Gastroesophageal sphincter (tissue), 3 donors: ENCODE results near the gene CDKAL1.

Experiments used
- POLR2A ChIP-seq, 2 donors: fragments of 450-650 bp; IDR thresholded peaks; one replicate each; pipeline ENCODE4 v1.6.1; 2017; ENCODE audit warnings: antibody characterized with exemption in 2 of 2, mild to moderate bottlenecking in 2 of 2, moderate library complexity in 1 of 2
- TF ChIP-seq, protein P1 (sequence below), 4 experiments: fragments of 200-600 bp in 2 of 4; fragments of 450-650 bp in 2 of 4; sonication (generic) in 1 of 4; IDR thresholded peaks; one replicate each; pipeline ENCODE4 v1.5.1; 2017 to 2019; ENCODE audit warnings: antibody characterized with exemption in 4 of 4, mild to moderate bottlenecking in 2 of 4, moderate library complexity in 2 of 4

DNA sequence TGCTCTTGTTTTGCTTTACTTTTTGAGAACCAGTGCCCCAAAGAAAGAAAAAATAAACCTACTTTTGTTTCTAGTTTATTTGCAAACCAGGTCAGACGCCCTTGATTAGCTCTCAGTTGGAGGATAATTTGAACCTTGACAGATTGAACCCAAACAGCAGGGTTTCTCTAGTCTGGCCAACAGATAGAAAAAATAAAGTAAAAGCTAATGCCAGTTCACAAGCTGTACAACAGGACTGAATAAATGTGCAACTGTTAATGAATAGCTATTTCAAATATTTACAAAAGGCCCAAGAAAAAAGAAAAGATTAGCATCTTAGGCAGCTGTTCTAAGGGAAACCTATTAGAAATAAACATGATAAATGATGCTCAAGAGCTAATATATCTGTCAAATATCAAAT is 331.8 kb downstream of the CDKAL1 start:
- no peak for TF ChIP-seq POLR2A (IDR thresholded peaks at IDR 0.05)
- TF ChIP-seq, protein P1, sequence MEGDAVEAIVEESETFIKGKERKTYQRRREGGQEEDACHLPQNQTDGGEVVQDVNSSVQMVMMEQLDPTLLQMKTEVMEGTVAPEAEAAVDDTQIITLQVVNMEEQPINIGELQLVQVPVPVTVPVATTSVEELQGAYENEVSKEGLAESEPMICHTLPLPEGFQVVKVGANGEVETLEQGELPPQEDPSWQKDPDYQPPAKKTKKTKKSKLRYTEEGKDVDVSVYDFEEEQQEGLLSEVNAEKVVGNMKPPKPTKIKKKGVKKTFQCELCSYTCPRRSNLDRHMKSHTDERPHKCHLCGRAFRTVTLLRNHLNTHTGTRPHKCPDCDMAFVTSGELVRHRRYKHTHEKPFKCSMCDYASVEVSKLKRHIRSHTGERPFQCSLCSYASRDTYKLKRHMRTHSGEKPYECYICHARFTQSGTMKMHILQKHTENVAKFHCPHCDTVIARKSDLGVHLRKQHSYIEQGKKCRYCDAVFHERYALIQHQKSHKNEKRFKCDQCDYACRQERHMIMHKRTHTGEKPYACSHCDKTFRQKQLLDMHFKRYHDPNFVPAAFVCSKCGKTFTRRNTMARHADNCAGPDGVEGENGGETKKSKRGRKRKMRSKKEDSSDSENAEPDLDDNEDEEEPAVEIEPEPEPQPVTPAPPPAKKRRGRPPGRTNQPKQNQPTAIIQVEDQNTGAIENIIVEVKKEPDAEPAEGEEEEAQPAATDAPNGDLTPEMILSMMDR (IDR thresholded peaks at IDR 0.05), result no peak
